ENCODE measurements around the gene SMYD3.

GRCh38 chr1:245777752-245778151 lies 729.3 kb downstream of the SMYD3 start:
- TF ChIP-seq CTCF (IDR thresholded peaks at IDR 0.05) (no peak), ZFP36 (IDR thresholded peaks at IDR 0.05; ENCODE audit: borderline replicate concordance, partially characterized antibody) (no peak), CBX2 (IDR thresholded peaks at IDR 0.05; ENCODE audit: borderline replicate concordance, low read depth) (no peak), MAX (IDR thresholded peaks at IDR 0.05) (no peak), RCOR1 (IDR thresholded peaks at IDR 0.05; ENCODE audit: low read depth, low read length) (no peak)
